HCEC 1CT (cell line): ENCODE measurements around the gene NUDCD3.

Experiments
- DNase-seq: peaks from one replicate; pipeline ENCODE4 v3.0.0-alpha.2; 2017

Gene NUDCD3

DNA sequence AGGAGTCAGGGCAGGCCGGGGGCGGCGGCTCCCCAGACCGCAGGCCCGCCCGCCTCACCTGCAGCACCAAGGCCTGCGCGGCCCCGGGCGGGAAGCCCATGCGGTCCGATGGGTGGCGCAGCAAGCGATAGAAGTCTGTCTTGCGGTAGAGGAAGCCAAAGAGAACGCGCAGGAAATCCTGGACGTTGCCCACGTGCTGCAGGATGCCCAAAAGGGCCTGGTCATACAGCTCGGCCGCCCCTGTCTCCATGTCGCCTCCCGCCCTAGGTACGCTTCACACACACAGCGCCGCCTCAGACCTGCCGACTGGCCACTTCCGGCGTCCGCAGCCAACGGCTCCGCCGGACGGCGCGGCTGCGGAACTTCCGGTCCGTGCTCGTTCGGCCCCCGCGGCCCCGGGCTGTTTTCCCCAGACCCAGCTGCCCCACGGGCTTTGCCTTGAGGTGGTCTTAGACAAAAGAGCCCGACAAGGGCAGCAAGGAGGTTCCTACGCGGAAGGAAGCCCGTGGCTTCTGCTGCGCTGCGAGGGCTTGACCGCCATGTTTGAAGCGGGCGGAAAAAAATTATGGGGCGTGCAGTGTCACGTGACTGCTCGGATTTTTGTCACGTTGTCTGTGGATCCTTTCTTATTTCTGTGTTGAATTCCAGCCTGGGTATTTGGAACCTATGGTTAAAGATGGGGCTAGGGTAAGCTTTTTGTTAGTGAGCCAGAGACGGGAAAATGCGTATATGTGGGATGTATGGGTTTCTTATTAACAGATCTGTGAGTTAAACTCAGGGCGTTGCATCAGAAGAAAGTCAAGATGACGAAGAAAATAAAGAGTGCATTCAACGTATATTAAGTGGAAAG, at the start of gene NUDCD3:
TSS of gene NUDCD3 (minus strand) at position 308 of the 850 bp plus-strand sequence. CDS start at position 250, 58 bp downstream.
- DNase-seq = peak; percentile 76

DNA sequence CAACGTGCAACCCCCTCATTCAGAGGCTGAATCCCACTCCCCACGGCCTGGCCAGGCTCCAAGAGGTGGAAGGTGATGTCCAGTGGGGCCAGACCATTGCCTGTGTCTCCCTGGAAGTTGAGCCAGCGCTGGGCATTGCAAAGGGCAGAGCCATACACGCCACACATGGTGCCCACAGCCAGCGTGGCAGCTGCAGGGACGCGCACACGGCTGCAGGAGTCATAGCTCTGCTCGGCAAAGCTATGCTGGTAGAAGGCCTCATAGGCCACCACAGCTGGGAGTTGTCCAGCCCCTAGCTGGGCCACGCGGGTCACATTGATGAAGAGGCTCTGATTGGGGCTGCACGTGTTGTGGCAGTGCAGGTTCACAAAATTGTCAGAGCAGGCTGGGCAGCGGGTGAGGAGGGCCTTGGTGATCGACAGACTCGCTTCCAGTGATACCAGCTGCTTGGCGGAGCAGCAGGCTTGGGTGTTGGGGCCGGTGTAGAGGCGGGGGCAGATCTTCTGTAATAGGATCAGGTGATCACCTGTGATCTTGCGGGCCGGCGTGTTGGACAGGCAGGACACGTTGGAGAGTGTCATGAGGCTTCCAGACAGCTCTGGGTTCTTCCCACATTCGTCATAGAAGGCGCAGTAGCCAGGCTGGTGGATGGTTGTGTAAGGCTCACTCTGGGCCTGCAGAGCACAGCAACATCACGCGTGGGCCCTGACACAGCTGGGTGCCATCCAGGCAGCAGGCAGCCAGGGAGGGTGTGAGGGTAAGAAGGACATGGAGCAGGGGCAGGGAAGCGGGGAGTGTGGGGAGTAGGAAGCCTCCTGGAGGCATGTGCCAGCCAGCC, 49.4 kb upstream of the NUDCD3 start:
- no peak for DNase-seq

DNA sequence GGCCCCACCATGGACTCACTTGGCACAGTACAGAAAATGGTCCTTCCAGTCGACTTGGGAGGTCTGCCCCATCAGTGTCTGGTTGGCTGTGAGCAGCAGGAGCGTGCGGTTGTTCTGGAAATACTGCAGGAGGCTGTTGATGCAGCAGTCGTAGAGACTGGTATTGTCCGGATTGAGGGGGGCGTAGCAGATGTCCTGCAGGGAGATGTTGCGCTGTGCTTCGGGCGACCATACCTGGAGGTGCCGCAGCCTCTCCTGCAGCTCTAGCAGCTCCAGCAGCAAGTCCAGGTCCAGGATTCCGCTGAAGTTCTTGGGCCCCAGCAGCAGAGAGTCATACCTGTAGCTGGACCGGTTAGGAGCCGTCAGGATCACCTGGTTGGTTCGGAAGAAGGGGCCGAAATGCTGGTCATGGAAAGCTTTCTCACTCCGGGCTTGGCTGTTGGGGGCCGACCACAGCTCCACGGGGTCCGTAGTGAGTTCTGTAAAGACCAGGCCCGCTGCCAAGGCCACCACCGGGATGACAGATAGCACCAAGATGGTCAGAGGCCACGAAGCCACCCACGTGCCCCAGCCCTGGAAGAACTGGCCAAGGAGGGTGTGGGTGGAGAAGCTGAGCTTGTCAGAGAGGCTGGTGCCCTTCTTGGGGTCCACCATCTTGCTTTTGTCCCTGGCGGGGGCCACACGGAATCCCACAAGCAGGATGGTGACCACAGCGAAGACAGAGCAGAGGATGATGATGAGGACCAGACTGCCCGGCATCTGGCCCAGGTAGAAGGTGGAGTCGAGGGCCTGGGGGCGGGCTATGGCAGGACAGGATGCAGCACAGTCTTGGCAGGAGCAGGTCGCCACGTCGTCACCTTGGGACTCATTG, 48.6 kb upstream of the NUDCD3 start:
- no peak for DNase-seq

DNA sequence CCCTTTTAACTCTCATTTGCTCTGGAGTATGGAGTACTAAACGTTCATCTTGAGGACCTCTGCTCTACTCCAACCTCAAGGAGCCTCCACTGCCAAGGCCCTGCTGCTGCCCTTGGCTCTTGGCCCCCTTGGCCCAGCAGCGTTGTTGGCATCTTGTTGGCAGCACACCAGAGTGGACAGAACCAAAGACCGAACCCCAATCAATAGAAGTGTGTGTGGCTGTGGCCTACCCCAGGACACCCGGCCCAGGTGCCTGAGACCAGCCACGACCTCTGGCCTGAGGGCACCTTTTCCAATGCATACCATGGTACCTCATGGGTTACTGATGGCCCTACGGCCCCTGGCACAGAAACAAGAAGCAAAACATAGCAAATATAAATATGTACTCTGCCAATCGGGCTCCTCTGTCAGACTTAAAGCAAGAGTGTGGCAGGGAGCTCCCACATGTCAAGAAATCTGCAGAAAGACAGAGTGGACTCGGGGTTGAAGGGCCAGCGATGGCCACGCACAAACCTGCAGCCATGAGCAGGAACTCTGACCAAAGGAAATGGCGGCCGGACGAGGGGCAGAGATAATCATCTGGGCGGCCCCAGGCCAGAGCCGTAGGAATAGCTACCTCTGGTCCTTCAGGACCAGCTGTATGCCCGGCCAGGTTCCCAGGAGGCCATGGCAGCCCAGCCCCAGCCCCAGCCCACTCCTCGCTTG, 47.8 kb upstream of the NUDCD3 start:
- no peak for DNase-seq

DNA sequence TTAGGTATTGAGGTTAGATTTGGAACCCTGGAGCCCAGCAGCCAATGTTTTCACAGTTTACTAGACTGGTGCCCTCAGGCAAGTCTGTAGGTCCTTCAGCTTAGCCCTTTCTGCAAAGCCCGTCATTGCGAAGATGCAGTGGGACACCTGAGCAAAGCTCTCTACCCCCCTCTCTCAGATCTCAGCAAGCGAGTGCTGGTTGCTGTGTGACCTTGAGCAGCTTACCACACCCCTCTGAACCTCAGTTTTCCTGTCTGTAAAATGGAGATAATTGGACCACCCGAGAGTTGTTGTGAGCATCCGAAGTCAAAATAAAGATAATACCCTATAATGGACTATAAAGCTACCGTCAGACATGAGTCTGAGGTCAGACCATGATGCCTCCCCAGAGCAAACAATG, 47.0 kb upstream of the NUDCD3 start:
- no peak for DNase-seq

DNA sequence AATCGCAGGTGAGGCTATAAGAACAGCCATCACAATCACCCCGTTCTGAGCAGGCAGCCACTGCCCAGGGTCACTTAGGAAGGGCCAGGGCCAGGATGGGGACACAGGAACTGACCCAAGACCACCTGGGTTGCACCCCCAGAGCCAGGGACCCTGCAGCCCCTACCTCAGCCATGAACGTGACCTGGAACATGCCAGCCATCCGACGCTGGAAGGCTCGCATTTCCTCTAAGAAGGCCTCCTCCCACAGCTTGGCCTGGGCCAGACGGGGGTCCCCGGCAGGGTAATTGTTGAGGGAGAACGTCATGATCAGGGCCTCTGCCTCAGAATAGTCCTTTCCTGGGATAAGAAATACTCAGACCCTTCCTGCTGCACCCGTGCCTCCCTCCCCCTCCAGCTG, 45.6 kb upstream of the NUDCD3 start:
- DNase-seq = no peak

DNA sequence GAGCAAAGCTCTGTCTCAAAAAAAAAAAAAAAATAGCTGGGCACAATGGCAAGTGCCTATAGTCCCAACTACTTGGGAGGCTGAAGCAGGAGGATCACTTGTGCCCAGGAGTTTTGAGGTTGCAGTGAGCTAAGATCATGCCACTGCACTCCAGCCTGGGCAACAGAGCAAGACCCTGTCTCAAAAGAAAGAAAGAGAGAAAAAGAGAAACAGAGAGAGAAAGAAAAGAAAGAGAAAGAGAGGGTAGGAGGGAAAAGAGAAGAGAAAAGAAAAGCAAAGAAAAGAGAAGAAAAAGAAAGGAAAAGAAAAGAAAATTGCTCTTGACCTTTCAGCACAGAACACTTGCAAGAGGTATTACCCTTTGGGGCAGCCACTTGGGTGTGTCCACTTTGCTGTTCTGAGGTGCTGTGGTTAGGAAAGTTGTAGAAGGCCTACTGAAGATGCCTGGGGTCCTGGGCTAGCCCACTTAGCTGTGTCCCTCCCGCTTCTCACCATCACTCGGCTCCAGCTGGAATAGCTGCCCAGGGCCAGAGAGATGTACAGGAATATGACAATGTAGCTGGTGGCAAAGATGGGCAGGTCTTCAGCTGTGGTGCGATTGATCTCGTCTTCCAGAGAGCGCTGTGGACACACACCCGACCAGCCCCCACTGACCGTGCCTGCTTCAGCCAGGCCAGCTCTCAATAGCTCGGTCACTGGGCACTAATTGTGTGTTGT, 45.0 kb upstream of the NUDCD3 start:
- no peak for DNase-seq

DNA sequence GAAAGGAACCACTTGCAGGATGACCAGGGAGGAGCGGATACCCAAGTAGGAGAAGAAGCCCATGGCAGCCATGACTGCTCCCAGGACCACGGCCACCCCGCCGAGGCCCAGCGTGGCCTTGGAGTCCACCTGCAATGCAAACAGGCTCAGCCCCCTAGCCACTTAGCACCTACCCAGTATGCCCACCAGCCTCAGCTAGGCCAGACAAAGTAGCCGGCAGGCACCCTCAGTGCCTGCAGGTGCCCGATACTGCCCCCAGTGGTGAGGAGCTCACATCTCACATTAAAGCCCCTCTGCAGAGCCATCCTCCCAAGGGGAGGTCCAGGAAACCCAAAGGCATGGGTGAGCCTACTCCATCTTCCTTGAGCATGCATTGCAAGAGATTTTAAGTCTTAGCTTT, 44.0 kb upstream of the NUDCD3 start:
- peak; percentile 26 for DNase-seq

DNA sequence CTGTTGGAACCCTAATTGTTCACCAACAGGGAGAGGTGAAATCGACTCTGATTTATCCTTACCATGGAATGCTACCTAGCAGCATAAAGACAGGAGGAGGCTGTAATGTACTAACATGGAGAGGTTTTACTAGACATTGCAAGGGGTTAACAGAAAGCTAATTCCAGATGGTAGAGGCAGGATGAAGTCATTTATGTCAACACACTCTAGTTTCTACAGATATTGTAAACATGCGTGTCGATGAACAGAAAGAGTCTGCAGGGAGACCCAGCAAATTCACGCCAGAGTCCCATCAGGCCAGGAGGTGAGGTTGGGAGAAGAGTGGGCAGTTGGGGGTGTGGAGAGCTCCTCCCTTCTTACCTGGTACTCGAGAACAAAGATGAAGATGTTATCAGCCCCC, 43.6 kb upstream of the NUDCD3 start:
- DNase-seq = no peak

DNA sequence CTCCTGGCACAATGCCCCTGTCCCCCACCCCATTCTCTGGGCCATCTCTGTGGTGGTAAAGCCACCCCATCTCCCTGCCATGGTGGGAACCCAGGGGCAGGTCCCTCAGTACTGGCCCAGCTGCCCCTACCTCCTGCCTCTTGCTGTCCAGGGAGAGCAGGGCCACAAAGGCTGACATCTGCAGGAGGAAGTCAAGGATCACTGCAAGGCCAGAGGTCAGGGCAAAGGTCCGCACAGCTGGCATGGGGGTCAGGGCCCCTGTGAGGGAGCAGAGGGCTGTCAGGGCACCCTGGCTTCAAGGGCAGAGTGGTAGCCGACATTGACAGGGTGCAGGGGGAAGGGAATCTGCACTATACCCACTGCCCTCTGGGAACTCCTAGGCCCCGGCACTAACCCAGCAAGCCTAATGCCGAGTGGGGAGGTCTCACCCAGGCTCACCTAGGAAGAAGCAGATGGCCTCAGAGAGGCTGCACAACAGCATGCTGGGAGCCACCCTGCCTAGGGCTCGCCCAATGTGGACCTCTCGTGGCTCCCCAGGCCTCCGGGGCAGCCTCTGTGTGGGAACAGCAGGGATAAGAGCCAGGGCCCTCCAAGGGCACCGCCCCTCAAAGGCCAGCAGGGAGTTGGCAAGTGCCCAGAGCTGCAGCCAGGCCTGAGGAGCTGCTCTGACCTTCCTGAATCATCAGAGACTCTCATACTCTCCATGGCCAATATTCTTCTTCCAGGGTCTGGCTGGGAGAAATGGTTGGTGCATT, 43.0 kb upstream of the NUDCD3 start:
- peak; percentile 13 for DNase-seq

DNA sequence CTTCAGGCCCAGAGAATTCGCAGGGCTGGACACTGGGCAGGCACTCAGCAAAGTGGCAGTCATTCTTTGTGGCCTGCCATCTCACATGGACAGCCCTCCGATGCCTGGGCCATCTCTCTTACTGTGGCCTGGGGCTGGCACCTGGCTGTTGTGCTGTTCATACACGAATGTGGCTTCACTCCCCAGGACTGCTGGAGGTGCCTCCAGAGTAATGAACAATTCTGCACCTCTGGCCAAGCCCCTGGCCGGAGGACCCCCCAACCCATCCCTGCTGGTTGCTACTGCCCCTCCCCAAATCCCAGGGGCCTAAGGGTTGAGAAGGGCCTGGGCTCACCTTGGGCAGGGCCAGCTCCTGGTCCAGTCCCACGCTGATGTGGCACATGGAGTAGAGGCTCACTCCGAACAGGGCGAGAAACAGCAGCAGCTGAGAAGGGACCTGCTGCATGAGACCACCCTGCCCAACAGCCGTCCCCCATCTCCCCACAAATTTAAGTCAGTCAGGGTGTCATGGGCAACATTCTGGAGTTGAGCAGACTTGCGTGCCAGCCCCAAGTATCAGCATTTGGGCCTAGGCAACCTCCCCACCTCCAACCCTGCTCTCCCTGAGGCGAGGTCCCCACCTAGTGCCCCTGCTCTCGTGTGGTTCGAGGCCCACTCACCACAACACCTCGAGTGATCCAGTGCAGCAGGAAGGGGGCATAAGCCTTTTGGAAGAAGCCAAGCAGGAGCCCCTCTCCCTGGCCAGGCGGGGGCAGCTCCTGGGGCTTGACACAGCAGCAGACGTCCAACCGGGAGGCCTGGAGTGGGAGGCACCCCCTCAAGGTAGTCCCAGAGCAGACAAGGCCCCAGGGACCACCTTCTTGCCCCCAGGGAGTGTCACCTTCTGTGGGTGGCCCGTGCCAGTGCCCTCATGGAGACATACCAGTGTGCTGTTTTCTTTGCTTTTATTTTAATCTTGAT, 41.2 kb upstream of the NUDCD3 start:
- no peak for DNase-seq

DNA sequence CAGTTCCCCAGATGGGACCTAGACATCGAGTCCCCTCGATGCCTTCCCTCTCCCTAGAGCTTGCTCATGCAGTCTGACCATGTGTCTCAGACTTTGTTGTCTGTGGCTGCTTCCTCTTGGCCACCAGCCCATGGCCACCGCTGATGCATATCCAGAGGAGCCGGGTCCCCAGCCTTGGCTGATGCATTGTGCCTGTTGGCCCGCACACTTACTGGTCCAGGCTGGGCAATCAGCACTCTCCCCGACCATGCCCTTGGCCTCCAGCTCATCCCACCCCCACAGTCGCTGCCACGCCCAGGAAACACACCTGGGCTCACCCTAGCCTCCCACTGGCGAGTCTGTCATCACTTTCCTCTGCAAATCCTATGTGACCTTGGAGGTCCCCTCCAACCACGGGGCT, 40.5 kb upstream of the NUDCD3 start:
- no peak for DNase-seq

DNA sequence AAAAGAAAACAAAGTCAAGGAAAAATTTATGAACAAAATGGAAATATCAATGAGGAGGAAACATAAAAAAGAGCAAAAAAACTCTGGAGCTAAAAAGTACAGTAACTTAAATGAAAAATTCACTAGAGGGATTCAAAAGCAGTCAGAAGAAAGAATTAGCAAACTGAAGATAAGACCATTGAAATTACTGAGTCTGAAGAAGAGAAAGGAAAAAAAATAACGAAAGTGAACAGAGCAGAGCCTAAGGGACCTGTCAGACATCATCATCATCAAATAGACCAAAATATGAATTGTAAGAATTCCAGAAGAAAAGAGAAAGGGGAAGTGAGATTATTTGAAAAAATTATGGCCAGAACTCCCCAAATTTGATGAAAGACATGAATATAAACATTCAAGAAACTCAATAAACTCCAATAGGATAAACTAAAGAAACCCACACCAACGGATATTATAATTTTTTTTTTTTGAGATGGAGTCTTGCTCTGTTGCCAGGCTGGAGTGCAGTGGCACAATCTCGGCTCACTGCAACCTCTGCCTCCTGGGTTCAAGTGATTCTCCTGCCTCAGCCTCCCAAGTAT, 34.4 kb upstream of the NUDCD3 start:
- DNase-seq = no peak

DNA sequence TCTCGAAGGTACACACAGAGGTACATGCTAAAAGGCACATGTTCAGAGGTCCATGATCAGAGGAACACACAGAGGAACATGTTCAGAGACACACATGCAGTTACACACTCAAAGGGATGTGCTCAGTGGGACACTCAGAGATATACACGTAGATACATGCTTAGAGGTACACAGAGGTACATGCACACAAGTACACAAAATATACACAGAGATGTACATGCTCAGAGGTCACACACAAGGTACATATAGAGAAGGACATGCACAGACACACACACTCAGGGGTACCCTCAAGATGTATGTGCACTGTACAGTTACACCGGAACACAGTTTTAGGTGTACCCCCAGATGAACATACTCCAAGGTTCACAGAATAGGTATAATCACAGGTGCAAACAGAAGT, 31.9 kb upstream of the NUDCD3 start:
- no peak for DNase-seq

DNA sequence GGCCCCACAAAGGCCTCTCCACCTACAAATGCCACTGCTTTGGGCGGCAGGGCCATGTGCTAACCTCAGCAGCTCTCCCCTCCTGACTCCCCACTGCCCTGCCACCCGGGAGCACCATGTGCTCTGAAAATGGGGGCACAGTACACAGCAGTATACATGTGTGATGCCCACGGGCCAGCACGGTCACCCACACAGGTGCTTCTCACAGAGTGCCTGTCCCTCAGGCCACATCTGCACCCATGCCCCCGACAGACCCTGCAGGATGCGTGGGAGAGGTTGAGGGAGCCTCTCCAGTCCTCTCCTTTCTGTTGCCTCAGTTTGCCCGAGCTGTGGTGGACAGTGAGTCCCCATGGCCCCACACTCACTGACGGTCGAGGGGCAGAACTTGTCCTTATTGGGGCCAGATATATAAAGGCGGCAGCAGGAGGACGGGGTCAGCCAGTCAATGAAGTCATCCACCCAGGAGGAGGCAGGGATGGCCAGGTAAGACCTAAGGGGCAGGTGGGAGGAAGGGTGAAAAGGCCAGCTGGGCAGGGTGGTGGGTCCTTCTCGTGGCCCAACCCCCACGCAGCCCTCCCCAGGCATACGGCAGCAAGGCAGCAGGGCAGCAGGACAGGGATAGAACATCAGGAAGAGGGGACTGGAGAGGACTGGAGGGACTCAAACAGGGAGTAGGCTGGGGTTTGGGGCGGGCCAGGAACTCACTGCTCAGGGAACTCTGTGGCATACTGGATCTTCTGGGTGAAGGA, 31.1 kb upstream of the NUDCD3 start:
- no peak for DNase-seq

DNA sequence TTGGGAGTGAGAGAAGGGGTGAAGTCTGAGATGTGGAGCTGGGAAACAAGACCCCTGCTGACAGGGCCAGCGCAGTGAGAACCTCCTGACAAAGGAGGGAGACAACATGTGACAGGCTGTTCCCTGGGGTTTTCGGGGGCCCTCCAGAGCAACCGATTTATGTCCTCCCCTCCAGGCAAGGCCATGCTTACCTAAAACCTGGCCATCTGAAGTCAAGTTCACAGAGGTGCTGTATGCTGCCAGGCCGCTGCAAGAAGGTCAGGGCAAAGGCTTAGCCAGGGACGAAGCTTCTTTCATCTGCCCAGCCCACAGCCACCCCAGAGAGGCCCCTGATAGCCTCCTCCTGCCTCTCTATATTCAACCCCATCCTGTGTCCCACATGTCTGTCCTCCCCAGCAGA, 30.1 kb upstream of the NUDCD3 start:
- no peak for DNase-seq

DNA sequence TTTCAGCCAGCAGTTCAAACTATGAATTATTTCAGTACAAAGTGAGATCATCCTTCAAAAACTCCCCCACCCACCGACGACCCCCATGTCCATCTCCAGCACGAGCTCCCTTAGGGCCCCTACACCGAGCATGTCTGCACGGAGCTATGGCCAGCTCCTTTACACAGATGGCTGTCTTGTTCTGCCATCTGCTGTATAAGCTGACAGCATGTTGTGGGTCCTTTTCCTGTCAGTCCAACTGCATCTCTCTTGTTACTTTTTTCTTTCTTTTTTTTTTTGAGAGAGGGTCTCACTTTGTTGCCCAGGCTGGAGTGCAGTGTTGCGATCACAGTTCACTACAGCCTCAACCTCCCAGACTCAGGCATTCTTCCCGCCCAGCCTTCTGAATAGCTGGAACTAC, 29.1 kb upstream of the NUDCD3 start:
- DNase-seq = no peak

DNA sequence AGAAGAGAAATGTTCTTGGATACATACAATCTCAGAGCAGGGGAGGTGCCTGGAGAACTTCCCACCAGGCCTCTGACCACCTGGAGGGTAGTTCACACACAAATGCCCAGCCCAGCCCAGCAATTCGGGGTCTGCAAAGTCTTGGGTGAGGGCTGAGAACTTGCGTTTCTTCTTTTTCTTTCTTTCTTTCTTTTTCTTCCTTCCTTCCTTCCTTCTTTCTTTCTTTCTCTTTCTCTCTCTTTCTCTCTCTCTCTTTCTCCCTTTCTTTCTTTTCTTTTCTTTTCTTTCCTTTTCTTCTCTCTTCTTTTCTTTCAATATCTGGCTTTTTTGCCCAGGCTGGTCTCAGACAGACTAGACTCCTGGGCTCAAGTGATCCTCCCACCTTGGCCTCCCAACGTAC, 28.3 kb upstream of the NUDCD3 start:
- DNase-seq = no peak

DNA sequence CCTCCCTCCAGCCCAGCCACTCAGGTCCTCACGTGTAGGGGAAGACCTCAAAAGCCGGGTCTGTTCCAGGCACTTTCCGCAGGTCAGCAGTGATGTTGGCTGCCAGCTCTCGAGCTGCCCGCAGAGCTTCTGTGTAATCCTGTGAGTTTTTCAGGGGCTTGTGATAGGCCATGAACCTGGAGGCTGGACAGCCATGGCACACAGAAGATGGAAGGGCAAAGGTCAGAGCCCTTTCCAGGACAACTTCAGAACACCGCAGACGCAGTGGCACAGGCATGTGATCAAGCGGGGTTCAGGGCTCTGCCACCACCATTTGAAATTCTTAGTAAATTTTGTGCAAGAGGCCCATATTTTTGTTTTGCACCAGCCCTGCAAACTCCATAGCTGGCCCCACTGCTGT, 26.7 kb upstream of the NUDCD3 start:
- no peak for DNase-seq
